Large intestine (tissue), 3 donors: Measurements from ENCODE around the gene ZEB1. TPM values are rescaled to one million over a fixed set of nuclear protein-coding genes. Genes with fewer than 3 reads are reported as not detected.

Experiments
- DNase-seq, 2 donors: peaks; one replicate each; pipeline versions ENCODE4 v3.0.0 to v3.0.0-alpha.2; 2013
- H3K27ac ChIP-seq: one replicate; pipeline ENCODE4 v1.5.1; 2013; ENCODE audit warnings: low read length
- H3K27me3 ChIP-seq: 2 replicates; pipeline ENCODE4 v1.6.1; 2013; ENCODE audit warnings: low read length; ENCODE audit not compliant: control insufficient read depth, insufficient read depth
- H3K36me3 ChIP-seq: 2 replicates; pipeline ENCODE4 v1.6.1; 2013; ENCODE audit warnings: low read length; ENCODE audit not compliant: control insufficient read depth, insufficient read depth
- H3K4me1 ChIP-seq: one replicate; pipeline ENCODE4 v1.6.1; 2013; ENCODE audit warnings: low read length; ENCODE audit not compliant: control insufficient read depth, insufficient read depth
- H3K4me3 ChIP-seq: one replicate; pipeline ENCODE4 v1.5.1; 2013; ENCODE audit warnings: low read length
- H3K9me3 ChIP-seq: one replicate; pipeline ENCODE4 v1.6.1; 2013; ENCODE audit warnings: mild to moderate bottlenecking, low read depth, low read length, moderate library complexity; ENCODE audit not compliant: control insufficient read depth
- WGBS: methylation state at CpG from one replicate; pipeline ENCODE4 v1.1.5; 2013; ENCODE audit warnings: low lambda C conversion rate; ENCODE audit not compliant: insufficient coverage; 5-methylcytosine and 5-hydroxymethylcytosine counted together
- polyA plus RNA-seq: library from polyadenylated mRNA; unstranded; fragments of 120-200 nt; gene quantifications from one replicate; pipeline ENCODE4 v1.2.1, GENCODE V29; 2013

The ZEB1 gene
- polyA plus RNA-seq, 1 donor = 25.1 TPM

DNA sequence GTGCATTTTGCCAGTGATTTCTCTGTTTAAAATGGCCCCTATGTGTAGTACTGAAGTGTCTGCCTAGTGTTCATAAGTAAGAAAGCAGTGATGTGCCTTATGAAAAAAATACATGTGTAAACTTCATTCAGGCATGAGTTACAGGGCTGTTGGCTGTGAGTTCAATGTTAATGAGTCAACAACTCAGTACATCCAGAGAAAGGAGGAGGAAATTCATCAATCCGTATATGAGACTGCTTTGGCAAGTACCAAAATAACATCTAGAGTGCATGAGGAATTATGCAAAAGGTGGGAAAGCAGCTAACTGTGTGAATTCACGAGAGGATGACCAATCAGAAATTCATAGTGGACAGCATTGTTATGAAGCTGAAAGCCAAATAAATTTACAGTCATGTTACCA is 255.6 kb downstream of the ZEB1 start:
- Histone ChIP-seq H3K4me1 (no peaks in the 10 kb centered on the region), H3K4me3 (no peak overlapping the region), H3K9me3 (no peaks in the 10 kb centered on the region), H3K27me3 (no peaks in the 10 kb centered on the region), H3K36me3 (no peaks in the 10 kb centered on the region), H3K27ac (no peak overlapping the region)
- WGBS = 80% methylated on average over 2 of the region's 2 CpGs
- no peak for DNase-seq

DNA sequence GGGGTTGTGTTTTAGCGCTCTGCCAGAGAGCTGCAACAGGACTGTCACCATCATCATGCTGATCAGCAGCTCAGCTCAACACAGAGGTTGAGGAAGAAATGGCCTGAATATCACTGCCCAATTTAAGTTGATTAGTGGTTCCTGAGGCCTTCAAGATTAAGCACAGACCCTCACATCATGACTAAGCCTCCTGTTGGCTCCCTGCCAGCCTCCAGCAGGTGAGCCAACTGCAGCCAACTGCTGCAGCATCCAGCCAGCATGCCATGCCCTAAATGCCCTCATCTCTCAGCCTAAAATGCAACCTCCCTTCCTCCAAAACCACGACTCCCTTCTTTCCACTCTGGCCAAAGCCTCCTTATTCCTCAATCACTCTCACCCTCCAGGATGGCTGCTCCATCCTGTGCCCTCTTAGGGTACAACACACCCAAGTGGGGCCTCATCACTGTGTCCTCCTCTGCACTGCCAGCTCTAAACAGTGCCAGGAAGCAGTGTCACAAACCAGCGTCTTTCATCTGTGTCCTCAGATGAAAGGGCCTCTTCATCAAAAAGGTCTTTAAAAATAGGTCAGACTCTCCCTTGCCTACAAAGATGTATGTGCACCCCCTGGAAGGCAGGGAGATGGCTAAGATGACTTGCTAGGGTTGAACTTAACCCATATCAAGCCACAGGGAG is 259.3 kb downstream of the ZEB1 start:
- Histone ChIP-seq H3K4me3 (no peak overlapping the region), H3K27me3 (no peaks in the 10 kb centered on the region), H3K27ac (no peak overlapping the region), H3K4me1 (peaks cover 3% of the 10 kb centered on the region), H3K36me3 (no peaks in the 10 kb centered on the region), H3K9me3 (no peaks in the 10 kb centered on the region)
- no peak for DNase-seq
- no CpG with 5 or more reads among the region's 3 CpGs for WGBS

DNA sequence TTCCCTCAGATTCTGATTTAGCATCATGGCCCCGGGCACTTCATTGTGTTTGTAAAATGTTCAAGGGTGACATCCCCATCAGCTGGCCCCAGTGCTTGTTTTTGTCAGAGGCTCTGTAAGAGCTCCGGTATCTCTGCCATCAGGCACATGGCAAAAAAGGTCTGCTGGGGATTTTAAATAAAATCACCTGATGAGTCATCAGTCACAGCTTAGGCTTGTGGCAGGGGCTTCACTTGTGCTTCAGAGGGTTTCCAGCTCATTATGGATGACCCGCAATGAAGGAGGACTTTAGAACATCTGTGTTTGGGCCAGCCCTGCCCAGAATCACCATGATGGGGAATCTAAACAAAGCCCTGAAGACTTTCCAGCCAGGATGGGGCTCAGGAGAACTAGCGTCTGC is 259.9 kb downstream of the ZEB1 start:
- H3K27ac ChIP-seq = no peak overlapping the region
- H3K9me3 ChIP-seq = no peaks in the 10 kb centered on the region
- H3K36me3 ChIP-seq = no peaks in the 10 kb centered on the region
- no peak overlapping the region for H3K4me3 ChIP-seq
- DNase-seq = no peak
- WGBS = no CpG with 5 or more reads among the region's 4 CpGs
- H3K4me1 ChIP-seq = peaks cover 3% of the 10 kb centered on the region
- no peaks in the 10 kb centered on the region for H3K27me3 ChIP-seq
